ENCODE results near the gene IVD. TPM values are rescaled to one million over a fixed set of nuclear protein-coding genes. Genes with fewer than 3 reads are reported as not detected.
A peak's percentile ranks its signal among the peaks of the same experiment; 100 is the strongest.

Gene IVD
- total and polyA plus RNA-seq, 2 of the 8 experiments (the other 6 are each of a cell fraction or from before 2014, with no cell fraction given) = 55.2 to 78.8 TPM

DNA sequence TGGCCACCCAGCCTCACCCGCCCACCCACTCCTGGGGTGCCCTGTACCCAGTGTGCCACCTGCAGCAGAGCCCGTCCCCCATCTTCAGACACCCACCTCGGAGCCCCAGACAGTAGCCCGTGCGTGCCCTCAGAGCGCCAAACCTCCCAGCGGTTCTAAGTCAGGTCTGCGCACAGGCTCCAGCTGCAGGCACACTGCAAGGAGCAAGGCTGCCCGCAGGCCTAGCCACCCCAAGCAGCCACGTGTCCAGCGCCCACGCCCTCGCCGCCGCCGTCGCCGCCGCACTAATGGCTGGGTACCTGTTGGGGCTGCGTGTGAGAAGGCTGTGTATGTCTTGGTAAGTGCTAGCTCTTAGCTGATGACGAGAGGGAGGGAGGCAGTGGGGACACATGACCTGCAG, 56.4 kb downstream of the IVD start:
- Histone ChIP-seq H3K4ac (replicated peaks; ENCODE audit: insufficient read length, low read depth, low read length) (no peak overlapping the region), H2AFZ (ENCODE audit: low read length) (no peak overlapping the region), H2BK5ac (ENCODE audit: low read depth, low read length) (no peak overlapping the region), H3K36me3 (ENCODE audit: control insufficient read depth in 2 of 4, insufficient read depth in 4 of 4, low read length in 3 of 4) (peaks cover 34 to 77% (median 66%) of the 10 kb centered on the region in 4 experiments), H4K20me1 (replicated peaks in 1 of 2; ENCODE audit: control insufficient read depth in 1 of 2, insufficient read depth in 2 of 2, low read length in 2 of 2) (peaks cover 30 to 34% of the 10 kb centered on the region in 2 experiments), H3K79me1 (ENCODE audit: low read depth, low read length) (peaks cover 24% of the 10 kb centered on the region), H3K4me3 (ENCODE audit: extremely low read depth in 1 of 4, insufficient read depth in 2 of 4, low read depth in 3 of 4, low read length in 4 of 4) (no peak overlapping the region), H2BK12ac (ENCODE audit: low read depth, low read length) (no peak overlapping the region), H3K23ac (ENCODE audit: insufficient read length) (no peak overlapping the region), H3K14ac (ENCODE audit: insufficient read length) (no peak overlapping the region), H2BK120ac (replicated peaks; ENCODE audit: low read depth, low read length) (no peak overlapping the region), H3K9ac (replicated peaks in 1 of 4; ENCODE audit: extremely low read depth in 1 of 4, low read depth in 3 of 4, low read length in 3 of 4) (no peak overlapping the region), H3K9me3 (ENCODE audit: insufficient read depth in 2 of 2, low read depth in 1 of 2, low read length in 1 of 2) (no peaks in the 10 kb centered on the region), H3K79me2 (ENCODE audit: control insufficient read depth in 1 of 2, insufficient read depth in 2 of 2, low read length in 2 of 2) (peaks cover 0 to 39% of the 10 kb centered on the region in 2 experiments; a peak in 3 of 4 replicates), H3K4me2 (ENCODE audit: insufficient read depth in 1 of 2, low read depth in 2 of 2, low read length in 2 of 2) (no peak overlapping the region), H3K23me2 (ENCODE audit: low read depth, low read length) (no peaks in the 10 kb centered on the region), H4K8ac (ENCODE audit: extremely low read depth, insufficient read depth, low read length) (peak overlapping the region; percentile 39; the same call in 1 of the 2 replicates), H2AK5ac (ENCODE audit: low read depth, low read length) (no peak overlapping the region), H2BK15ac (ENCODE audit: low read length) (no peak overlapping the region), H3K27me3 (replicated peaks in 1 of 4; ENCODE audit: control insufficient read depth in 3 of 4, extremely low read depth in 1 of 4, insufficient read depth in 3 of 4, low read length in 3 of 4) (no peaks in the 10 kb centered on the region), H3K18ac (ENCODE audit: extremely low read depth, low read length) (no peak overlapping the region), H4K5ac (ENCODE audit: insufficient read length, low read depth, low read length) (no peak overlapping the region), H3K27ac (ENCODE audit: low read depth, low read length) (no peak overlapping the region), H4K91ac (replicated peaks; ENCODE audit: insufficient read length, low read length) (no peak overlapping the region), H3K4me1 (replicated peaks in 1 of 4; ENCODE audit: control insufficient read depth in 3 of 4, insufficient read depth in 4 of 4, low read length in 3 of 4) (no peaks in the 10 kb centered on the region; a peak in 1 of 7 replicates), H3K56ac (replicated peaks; ENCODE audit: insufficient read length, low read depth, low read length) (no peak overlapping the region), H2BK20ac (ENCODE audit: low read length) (no peak overlapping the region)
- ChIA-PET POLR2A (ENCODE audit: partially characterized antibody) (interaction anchor here (0.6 to 1.4 kb wide), 3 partner anchors 12 to 223 kb away, joined by 4 to 6 read pairs (median 4); partner anchors contain the start of gene PAK6), CTCF (ENCODE audit: partially characterized antibody) (interaction anchor here (1.2 kb wide), 1 partner anchor 9 kb away, joined by 3 read pairs; no protein-coding TSS in a partner anchor)
- DNase-seq (ENCODE audit: low read depth in 1 of 2, low spot score in 2 of 2) (no peak), FAIRE-seq (no peak)
- WGBS, 2 experiments (ENCODE audit: extremely low coverage in 1 of 2, insufficient coverage in 1 of 2, insufficient read length in 1 of 2, insufficient replicate concordance in 2 of 2, low coverage in 1 of 2, low lambda C conversion rate in 2 of 2, missing lambda C conversion rate in 1 of 2) = 96% methylated on average over 20 of the region's 21 CpGs; no CpG with 5 or more reads in 1 of the 2 experiments
- TF ChIP-seq EZH2 (IDR thresholded peaks at IDR 0.05; ENCODE audit: low read depth, low read length, severe bottlenecking) (no peak), POLR2A (IDR thresholded peaks at IDR 0.05; ENCODE audit: control extremely low read depth in 1 of 2, low read depth in 2 of 2, low read length in 2 of 2) (no peak), NRF1 (IDR thresholded peaks at IDR 0.05; ENCODE audit: low read depth, low read length) (no peak)
